GM19351 (cell line): Measurements from ENCODE around the gene AADAC.
"Not testable (repeated sequence)": the region's sequence is repeated elsewhere in the genome, so short reads cannot be mapped to it uniquely, and the experiment has no call there.

ENCODE experiments used
- ATAC-seq: cut with Tn5 transposase; IDR thresholded peaks from one replicate; pipeline ENCODE4 v1.9.1; 2021; ENCODE audit warnings: mild to moderate bottlenecking, moderate library complexity; ENCODE audit not compliant: unreplicated experiment

The AADAC gene

GRCh38 chr3:151796105-151796680 is 17.7 kb upstream of the AADAC start:
- ATAC-seq, result no peak

GRCh38 chr3:151798466-151798865 is 15.4 kb upstream of the AADAC start:
- ATAC-seq, result no peak

- ATAC-seq, result no peak
Observed at GRCh38 chr3:151800431-151800830, 13.5 kb upstream of the AADAC start.

GRCh38 chr3:151804267-151804666 is 9.6 kb upstream of the AADAC start:
- no peak for ATAC-seq

- no peak for ATAC-seq
Observed at GRCh38 chr3:151806838-151807237, 7.1 kb upstream of the AADAC start.

GRCh38 chr3:151808926-151809325 is 5.0 kb upstream of the AADAC start:
- not testable (repeated sequence) for ATAC-seq

GRCh38 chr3:151811474-151811873 is 2.4 kb upstream of the AADAC start:
- ATAC-seq, result no peak

GRCh38 chr3:151814588-151814987 is 672 bp downstream of the AADAC start:
- ATAC-seq, result no peak

- ATAC-seq, result no peak
Observed at GRCh38 chr3:151816091-151816604, 2.2 kb downstream of the AADAC start.

GRCh38 chr3:151817473-151817872 is 3.6 kb downstream of the AADAC start:
- ATAC-seq, result no peak

- ATAC-seq, result no peak
Observed at GRCh38 chr3:151818361-151818760, 4.4 kb downstream of the AADAC start.

GRCh38 chr3:151819910-151820309 is 6.0 kb downstream of the AADAC start:
- no peak for ATAC-seq

- ATAC-seq, result no peak
Observed at GRCh38 chr3:151827816-151828215, 13.9 kb downstream of the AADAC start.

GRCh38 chr3:151835751-151836525 is 22.0 kb downstream of the AADAC start:
- no peak for ATAC-seq

GRCh38 chr3:151837057-151837456 is 23.1 kb downstream of the AADAC start:
- ATAC-seq, result no peak

GRCh38 chr3:151838574-151839312 is 24.8 kb downstream of the AADAC start:
- ATAC-seq, result peak; percentile 82

GRCh38 chr3:151839313-151839631 is 25.4 kb downstream of the AADAC start:
- no peak for ATAC-seq

- ATAC-seq, result no peak
Observed at GRCh38 chr3:151841801-151842200, 27.9 kb downstream of the AADAC start.

GRCh38 chr3:151843275-151843674 is 29.4 kb downstream of the AADAC start:
- no peak for ATAC-seq

GRCh38 chr3:151845306-151845905 is 31.5 kb downstream of the AADAC start:
- no peak for ATAC-seq

GRCh38 chr3:151850065-151850464 is 36.1 kb downstream of the AADAC start:
- ATAC-seq, result not testable (repeated sequence)
